Lower leg skin (tissue), 3 donors: ENCODE results near the gene KLHDC8A.
"Not testable (repeated sequence)": the region's sequence is repeated elsewhere in the genome, so short reads cannot be mapped to it uniquely, and the experiment has no call there.

Experiments used
- POLR2A ChIP-seq, 2 donors: fragments of 450-650 bp; IDR thresholded peaks; one replicate each; pipeline ENCODE4 v1.6.1; 2016 to 2017; ENCODE audit warnings: antibody characterized with exemption in 2 of 2, mild to moderate bottlenecking in 1 of 2, moderate library complexity in 1 of 2
- TF ChIP-seq, protein P1 (sequence below), 3 donors: fragments of 450-650 bp; IDR thresholded peaks; one replicate each; pipeline ENCODE4 v1.5.1; 2016; ENCODE audit warnings: antibody characterized with exemption in 3 of 3, mild to moderate bottlenecking in 3 of 3, moderate library complexity in 2 of 3

DNA sequence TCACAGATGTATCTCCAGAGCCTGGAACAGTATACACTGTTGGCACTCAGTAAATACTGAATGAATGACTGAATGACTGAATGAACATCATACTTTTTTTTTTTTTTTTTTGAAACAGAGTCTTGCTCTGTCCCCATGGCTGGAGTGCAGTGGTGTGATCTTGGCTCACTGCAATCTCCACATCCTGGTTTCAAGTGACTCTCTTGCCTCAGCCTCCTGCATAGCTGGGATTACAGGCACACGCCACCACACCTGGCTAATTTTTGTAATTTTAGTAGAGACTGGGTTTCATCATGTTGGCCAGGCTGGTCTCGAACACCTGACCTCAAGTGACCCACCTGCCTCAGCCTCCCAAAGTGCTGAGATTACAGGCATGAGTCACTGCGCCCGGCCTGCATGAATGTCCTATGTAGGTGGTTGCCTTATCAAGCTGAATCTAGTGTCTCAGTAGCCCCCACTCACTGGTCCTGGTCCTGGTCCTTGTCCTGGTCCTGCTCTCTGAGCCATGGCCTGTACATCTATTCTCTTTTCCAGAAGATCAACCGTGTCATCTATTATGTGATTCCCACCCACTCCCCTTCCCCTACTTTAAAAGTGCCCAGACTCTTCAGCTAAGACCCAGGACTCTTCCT, 59.1 kb downstream of the KLHDC8A start:
- not testable (repeated sequence) for TF ChIP-seq POLR2A (IDR thresholded peaks at IDR 0.05)
- TF ChIP-seq, protein P1, sequence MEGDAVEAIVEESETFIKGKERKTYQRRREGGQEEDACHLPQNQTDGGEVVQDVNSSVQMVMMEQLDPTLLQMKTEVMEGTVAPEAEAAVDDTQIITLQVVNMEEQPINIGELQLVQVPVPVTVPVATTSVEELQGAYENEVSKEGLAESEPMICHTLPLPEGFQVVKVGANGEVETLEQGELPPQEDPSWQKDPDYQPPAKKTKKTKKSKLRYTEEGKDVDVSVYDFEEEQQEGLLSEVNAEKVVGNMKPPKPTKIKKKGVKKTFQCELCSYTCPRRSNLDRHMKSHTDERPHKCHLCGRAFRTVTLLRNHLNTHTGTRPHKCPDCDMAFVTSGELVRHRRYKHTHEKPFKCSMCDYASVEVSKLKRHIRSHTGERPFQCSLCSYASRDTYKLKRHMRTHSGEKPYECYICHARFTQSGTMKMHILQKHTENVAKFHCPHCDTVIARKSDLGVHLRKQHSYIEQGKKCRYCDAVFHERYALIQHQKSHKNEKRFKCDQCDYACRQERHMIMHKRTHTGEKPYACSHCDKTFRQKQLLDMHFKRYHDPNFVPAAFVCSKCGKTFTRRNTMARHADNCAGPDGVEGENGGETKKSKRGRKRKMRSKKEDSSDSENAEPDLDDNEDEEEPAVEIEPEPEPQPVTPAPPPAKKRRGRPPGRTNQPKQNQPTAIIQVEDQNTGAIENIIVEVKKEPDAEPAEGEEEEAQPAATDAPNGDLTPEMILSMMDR (IDR thresholded peaks at IDR 0.05): not testable (repeated sequence)
